Thyroid gland (tissue), 4 donors: ENCODE measurements around the gene SERPINB13.

ENCODE experiments used
- POLR2A ChIP-seq, 2 donors: fragments of 450-650 bp; IDR thresholded peaks; one replicate each; pipeline ENCODE4 v1.6.1; 2017; ENCODE audit warnings: antibody characterized with exemption in 2 of 2, mild to moderate bottlenecking in 2 of 2, moderate library complexity in 1 of 2
- TF ChIP-seq, protein P1 (sequence below), 6 experiments: fragments of 200-600 bp in 3 of 6; fragments of 450-650 bp in 3 of 6; sonication (generic) in 3 of 6; IDR thresholded peaks; one replicate each; pipeline ENCODE4 v1.5.1; 2016 to 2019; ENCODE audit warnings: antibody characterized with exemption in 6 of 6, mild to moderate bottlenecking in 2 of 6, inconsistent platforms in 1 of 6, moderate library complexity in 1 of 6

DNA sequence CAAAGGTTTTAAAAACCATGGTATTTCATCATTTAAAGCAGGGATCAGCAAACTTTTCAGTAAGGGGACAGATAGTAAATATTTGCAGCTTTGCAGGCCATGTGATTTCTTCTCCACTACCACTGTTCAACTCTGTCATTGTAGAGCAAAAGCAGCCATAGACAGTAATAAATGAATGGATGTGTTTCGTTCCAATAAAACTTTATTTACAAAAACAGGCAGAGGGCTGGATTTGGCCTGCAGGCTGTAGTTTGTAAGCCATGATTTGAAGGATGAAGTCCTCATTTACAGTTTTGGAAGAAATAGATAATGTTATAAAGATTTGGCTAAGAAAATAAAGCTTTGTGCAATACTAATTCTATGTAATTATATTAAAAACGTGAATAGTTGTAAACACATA, 43.1 kb upstream of the SERPINB13 start:
- TF ChIP-seq, protein P1, sequence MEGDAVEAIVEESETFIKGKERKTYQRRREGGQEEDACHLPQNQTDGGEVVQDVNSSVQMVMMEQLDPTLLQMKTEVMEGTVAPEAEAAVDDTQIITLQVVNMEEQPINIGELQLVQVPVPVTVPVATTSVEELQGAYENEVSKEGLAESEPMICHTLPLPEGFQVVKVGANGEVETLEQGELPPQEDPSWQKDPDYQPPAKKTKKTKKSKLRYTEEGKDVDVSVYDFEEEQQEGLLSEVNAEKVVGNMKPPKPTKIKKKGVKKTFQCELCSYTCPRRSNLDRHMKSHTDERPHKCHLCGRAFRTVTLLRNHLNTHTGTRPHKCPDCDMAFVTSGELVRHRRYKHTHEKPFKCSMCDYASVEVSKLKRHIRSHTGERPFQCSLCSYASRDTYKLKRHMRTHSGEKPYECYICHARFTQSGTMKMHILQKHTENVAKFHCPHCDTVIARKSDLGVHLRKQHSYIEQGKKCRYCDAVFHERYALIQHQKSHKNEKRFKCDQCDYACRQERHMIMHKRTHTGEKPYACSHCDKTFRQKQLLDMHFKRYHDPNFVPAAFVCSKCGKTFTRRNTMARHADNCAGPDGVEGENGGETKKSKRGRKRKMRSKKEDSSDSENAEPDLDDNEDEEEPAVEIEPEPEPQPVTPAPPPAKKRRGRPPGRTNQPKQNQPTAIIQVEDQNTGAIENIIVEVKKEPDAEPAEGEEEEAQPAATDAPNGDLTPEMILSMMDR (IDR thresholded peaks at IDR 0.05), result no peak
- TF ChIP-seq POLR2A (IDR thresholded peaks at IDR 0.05), result no peak
